ENCODE data around the gene OTOS.

- TF ChIP-seq CTCF (conservative IDR thresholded peaks at IDR 0.05 in 1 of 2, IDR thresholded peaks at IDR 0.05 in 1 of 2; ENCODE audit: extremely low read depth in 1 of 2, insufficient read depth in 1 of 2, low read depth in 1 of 2, low read length in 2 of 2) (no peak), EZH2 (IDR thresholded peaks at IDR 0.05; ENCODE audit: borderline replicate concordance, low read length) (no peak)
These were observed 42.1 kb downstream of the OTOS start for GRCh38 chr2:240098349-240098748.

Data from mammary epithelial cell (primary cell).